ENCODE measurements around the gene SLC9C1.

SLC9C1 gene

GRCh38 chr3:112097378-112097777 is 196.6 kb downstream of the SLC9C1 start:
- DNase-seq = no peak

GRCh38 chr3:112096176-112096575 is 197.8 kb downstream of the SLC9C1 start:
- DNase-seq = no peak

- DNase-seq = no peak
Measured at GRCh38 chr3:112095731-112096130, 198.3 kb downstream of the SLC9C1 start.

- DNase-seq = no peak
Measured at GRCh38 chr3:112093180-112093522, 200.9 kb downstream of the SLC9C1 start.

- DNase-seq = no peak
Measured at GRCh38 chr3:112092496-112093179, 201.4 kb downstream of the SLC9C1 start.

- DNase-seq = no peak
Measured at GRCh38 chr3:112090887-112091586, 203.0 kb downstream of the SLC9C1 start.
